K562 (cell line): Measurements from ENCODE around the gene KCNAB1. TPM values are rescaled to one million over a fixed set of nuclear protein-coding genes. Genes with fewer than 3 reads are reported as not detected.

Experiments used
- EP400 ChIP-seq: fragments of 450-650 bp; IDR thresholded peaks from 2 replicates; pipeline ENCODE4 v1.6.1; 2017; ENCODE audit warnings: antibody characterized with exemption, mild to moderate bottlenecking, moderate library complexity
- FOXA1 ChIP-seq: fragments of 450-650 bp; IDR thresholded peaks from 2 replicates; pipeline ENCODE4 v1.6.1; 2016; ENCODE audit warnings: mild to moderate bottlenecking, borderline replicate concordance
- FOXK2 ChIP-seq, 2 experiments: fragments of 450-650 bp; IDR thresholded peaks in 1 of 2; conservative IDR thresholded peaks in 1 of 2; 2 replicates each; pipeline ENCODE4 v1.6.1; 2016; ENCODE audit warnings: low read depth in 2 of 2, mild to moderate bottlenecking in 1 of 2
- HMG20A ChIP-seq: fragments of 450-650 bp; formaldehyde crosslinking; conservative IDR thresholded peaks from 2 replicates; pipeline ENCODE4 v1.4.0; 2020; ENCODE audit warnings: mild to moderate bottlenecking, mixed read lengths
- IFI16 ChIP-seq: fragments of 250-450 bp; sonication (Bioruptor Pico); IDR thresholded peaks from 2 replicates; pipeline ENCODE4 v2.1.2; 2022; ENCODE audit warnings: mild to moderate bottlenecking, inconsistent platforms
- KHSRP ChIP-seq: fragments of 450-650 bp; IDR thresholded peaks from 2 replicates; pipeline ENCODE4 v1.6.1; 2017
- MBD1 ChIP-seq: fragments of 250-450 bp; sonication (Bioruptor Pico); IDR thresholded peaks from 2 replicates; pipeline ENCODE4 v1.8.0; 2022; ENCODE audit warnings: inconsistent platforms
- MECOM ChIP-seq: fragments of 250-450 bp; sonication (Bioruptor Pico); IDR thresholded peaks from 2 replicates; pipeline ENCODE4 v1.8.0; 2022; ENCODE audit warnings: inconsistent platforms
- POLR2A ChIP-seq: fragments of 450-650 bp; conservative IDR thresholded peaks from 2 replicates; pipeline ENCODE4 v1.6.1; 2016
- PTTG1 ChIP-seq: fragments of 450-650 bp; IDR thresholded peaks from 2 replicates; pipeline ENCODE4 v1.6.1; 2016; ENCODE audit warnings: low read depth, mild to moderate bottlenecking, missing genetic modification characterization, missing compliant biosample characterization
- RREB1 ChIP-seq: fragments of 250-450 bp; sonication (Bioruptor Pico); IDR thresholded peaks from 2 replicates; pipeline ENCODE4 v1.4.0; 2020
- SFPQ ChIP-seq: fragments of 200-400 bp; formaldehyde crosslinking; IDR thresholded peaks from 2 replicates; pipeline ENCODE4 v1.6.1; 2017; ENCODE audit warnings: mild to moderate bottlenecking, low read depth, low read length, moderate library complexity
- SPI1 ChIP-seq: IDR thresholded peaks from 2 replicates; pipeline ENCODE4 v1.6.1; 2011; ENCODE audit warnings: low read depth, low read length, control low read depth, borderline replicate concordance
- WHSC1 ChIP-seq: IDR thresholded peaks from one replicate; pipeline ENCODE4 v1.6.1; 2012; ENCODE audit warnings: low read length, control low read depth, inconsistent platforms
- YY1 ChIP-seq, 3 experiments: IDR thresholded peaks; 2 replicates each; pipeline ENCODE4 v1.6.1; 2011; ENCODE audit warnings: low read length in 2 of 3, mild to moderate bottlenecking in 2 of 3, moderate library complexity in 2 of 3, borderline replicate concordance in 1 of 3, control low read depth in 1 of 3, low read depth in 1 of 3; ENCODE audit not compliant: insufficient read depth in 3 of 3, insufficient replicate concordance in 2 of 3, control insufficient read depth in 1 of 3, insufficient read length in 1 of 3; ENCODE audit errors: extremely low read depth in 1 of 3
- ZNF134 ChIP-seq: fragments of 250-450 bp; sonication (Bioruptor Pico); conservative IDR thresholded peaks from 2 replicates; pipeline ENCODE4 v1.4.0; 2020
- ZNF263 ChIP-seq: sonication (generic); formaldehyde crosslinking; IDR thresholded peaks from 2 replicates; pipeline ENCODE4 v1.8.0; 2022; ENCODE audit warnings: mild to moderate bottlenecking, missing genetic modification reagents, borderline replicate concordance
- ZNF282 ChIP-seq: sonication (generic); formaldehyde crosslinking; IDR thresholded peaks from 2 replicates; pipeline ENCODE4 v1.8.1; 2023; ENCODE audit warnings: missing genetic modification reagents
- ZNF561 ChIP-seq: fragments of 450-650 bp; formaldehyde crosslinking; conservative IDR thresholded peaks from 2 replicates; pipeline ENCODE4 v1.4.0; 2020; ENCODE audit warnings: mild to moderate bottlenecking, moderate library complexity
- ZNF780A ChIP-seq: fragments of 250-450 bp; sonication (Bioruptor Pico); IDR thresholded peaks from 2 replicates; pipeline ENCODE4 v1.5.0; 2021; ENCODE audit warnings: mild to moderate bottlenecking
- ZSCAN32 ChIP-seq: fragments of 450-650 bp; formaldehyde crosslinking; IDR thresholded peaks from 2 replicates; pipeline ENCODE4 v1.4.0; 2020; ENCODE audit warnings: mild to moderate bottlenecking, moderate library complexity
- polyA plus RNA-seq, 8 experiments: library from polyadenylated mRNA; depleted of rRNA in 4 of 8; stranded (reverse) in 5 of 8; unstranded in 3 of 8; fragments of >200 nt; fragmentation: Nextera tagmentation in 2 of 8; fragmentation: Illumina TruSeq in 1 of 8; extraction: Ambion mirVana in 2 of 8; extraction: Trizol in 1 of 8; gene quantifications; 2 replicates each; pipeline versions ENCODE4 v1.2.1 to v1.2.3, GENCODE V29; 2011 to 2014; ENCODE audit warnings: inconsistent platforms in 1 of 8, missing spikeins in 1 of 8
- total RNA-seq, 7 experiments: library from RNA; depleted of rRNA in 6 of 7; stranded (reverse); fragments of >200 nt in 6 of 7; fragmentation: Illumina TruSeq in 2 of 7; extraction: Trizol in 2 of 7; gene quantifications; 2 replicates each; pipeline versions ENCODE4 v1.2.1 to v1.2.3, GENCODE V29; 2011 to 2021; ENCODE audit warnings: low replicate concordance in 1 of 7

Gene KCNAB1
- total and polyA plus RNA-seq, 9 of the 15 experiments (the other 6 are each of a cell fraction or from before 2014, with no cell fraction given), result 0.14 to 1.2 (median 0.51) TPM

GRCh38 chr3:156460206-156460611 lies 339.8 kb downstream of the KCNAB1 start (continued):
- TF ChIP-seq SPI1 (peak; percentile 23; the same call in 1 of the 2 replicates), ZNF780A (no peak), WHSC1 (no peak), SFPQ (no peak), ZNF561 (CRISPR knock-in tag) (no peak), ZSCAN32 (no peak), FOXA1 (no peak), POLR2A (no peak), YY1 (IDR thresholded peaks at IDR 0.05; ENCODE audit: borderline replicate concordance in 1 of 3, control insufficient read depth in 1 of 3, extremely low read depth in 1 of 3, insufficient read depth in 3 of 3, insufficient read length in 1 of 3, insufficient replicate concordance in 2 of 3, low read depth in 1 of 3, low read length in 2 of 3) (no peak), IFI16 (no peak), MECOM (CRISPR knock-in tag) (no peak), EP400 (peak; percentile 31; the same call in 1 of the 2 replicates), RREB1 (CRISPR knock-in tag) (no peak), ZNF263 (CRISPR knock-in tag) (no peak), ZNF134 (no peak), MBD1 (CRISPR knock-in tag) (no peak), KHSRP (peak; percentile 67), ZNF282 (CRISPR knock-in tag) (no peak), FOXK2 (conservative IDR thresholded peaks at IDR 0.05 in 1 of 2, IDR thresholded peaks at IDR 0.05 in 1 of 2; ENCODE audit: low read depth in 2 of 2) (peak; percentile 31 to 53; a peak in 1 of 4 replicates), PTTG1 (no peak), HMG20A (CRISPR knock-in tag) (no peak)
